HCT116 (cell line): ENCODE measurements around the gene USP8. TPM values are rescaled to one million over a fixed set of nuclear protein-coding genes. Genes with fewer than 3 reads are reported as not detected.

Experiments used
- ATAC-seq: fragments of 200-7000 bp; cut with Tn5 transposase; 2 replicates; pipeline ENCODE4 v1.9.1; 2020; ENCODE audit warnings: mild to moderate bottlenecking, moderate library complexity
- BruUV-seq: library from RNA; stranded (reverse); fragments of 400-500 nt; replicated peaks from 2 replicates; lab custom pipeline; 2021; lab: Mats Ljungman, UMichigan
- CTCF ChIA-PET: fragments of 300-600 bp; sonication (Branson Sonifier 250); formaldehyde crosslinking; loops from one replicate; lab custom pipeline; 2021; ENCODE audit warnings: antibody characterized with exemption; lab: Charles Lee
- POLR2A ChIA-PET: fragments of 300-600, 350-600 bp; sonication (Branson Sonifier 250); formaldehyde crosslinking; loops from one replicate; lab custom pipeline; 2021; ENCODE audit warnings: antibody characterized with exemption; lab: Charles Lee
- RAD21 ChIA-PET, 2 experiments: fragments of 300-600 bp; sonication (Branson Sonifier 250); formaldehyde crosslinking; loops; one replicate each; lab custom pipeline; 2023; ENCODE audit warnings: low total read pairs in 2 of 2; ENCODE audit not compliant: uncharacterized antibody in 2 of 2, unreplicated experiment in 2 of 2, low non-redundant PET in 1 of 2; lab: Charles Lee
- DNase-seq: peaks from one replicate; pipeline ENCODE4 v3.0.0-alpha.2; 2010; ENCODE audit warnings: low read depth, low spot score
- H2AFZ ChIP-seq: fragments of 200-600 bp; shearing (Covaris generic), sonication (generic); 2 replicates; pipeline ENCODE4 v1.6.1; 2017; ENCODE audit warnings: low read depth, mixed run types, mixed read lengths, antibody characterized with exemption, low read length; ENCODE audit not compliant: poor library complexity, severe bottlenecking
- H3K27ac ChIP-seq: 2 replicates; pipeline ENCODE4 v1.5.1; 2012; ENCODE audit warnings: low read depth, low read length
- H3K27me3 ChIP-seq: fragments of 200-600 bp; sonication (generic); 2 replicates; pipeline ENCODE4 v1.6.1; 2016; ENCODE audit warnings: mixed run types, low read length, mixed read lengths; ENCODE audit not compliant: insufficient read depth
- H3K36me3 ChIP-seq, 2 experiments: fragments of 200-500 bp in 1 of 2; fragments of 200-600 bp in 1 of 2; sonication (Bioruptor generic) in 1 of 2; sonication (generic) in 1 of 2; 2 replicates each; pipeline versions ENCODE4 v1.5.1 to v1.6.1; 2014 to 2016; ENCODE audit warnings: low read length in 2 of 2, inconsistent platforms in 1 of 2, mixed read lengths in 1 of 2, mixed run types in 1 of 2; ENCODE audit not compliant: insufficient read depth in 2 of 2, control insufficient read depth in 1 of 2
- H3K4me1 ChIP-seq, 2 experiments: fragments of 200-600 bp in 1 of 2; sonication (generic) in 1 of 2; 2 replicates each; pipeline versions ENCODE4 v1.5.1 to v1.6.1; 2012 to 2017; ENCODE audit warnings: low read length in 2 of 2, inconsistent platforms in 1 of 2, mild to moderate bottlenecking in 1 of 2, mixed read lengths in 1 of 2, mixed run types in 1 of 2, moderate library complexity in 1 of 2; ENCODE audit not compliant: insufficient read depth in 2 of 2, control insufficient read depth in 1 of 2
- H3K4me2 ChIP-seq: fragments of 200-600 bp; sonication (generic); 2 replicates; pipeline ENCODE4 v1.6.1; 2017; ENCODE audit warnings: mixed run types, low read length, mixed read lengths
- H3K4me3 ChIP-seq, 2 experiments: fragments of 200-600 bp in 1 of 2; sonication (generic) in 1 of 2; replicated peaks in 1 of 2; 2 replicates each; pipeline ENCODE4 v1.5.1; 2011 to 2016; ENCODE audit warnings: low read length in 2 of 2, control low read depth in 1 of 2, low read depth in 1 of 2, mild to moderate bottlenecking in 1 of 2, mixed read lengths in 1 of 2, mixed run types in 1 of 2
- H3K79me2 ChIP-seq: fragments of 200-600 bp; sonication (generic); 2 replicates; pipeline ENCODE4 v1.6.1; 2017; ENCODE audit warnings: mild to moderate bottlenecking, mixed run types, low read length, moderate library complexity, mixed read lengths; ENCODE audit not compliant: insufficient read depth
- H3K9ac ChIP-seq: fragments of 200-600 bp; sonication (generic); 2 replicates; pipeline ENCODE4 v1.6.1; 2016; ENCODE audit warnings: low read length, mixed read lengths
- H3K9me2 ChIP-seq: fragments of 200-600 bp; sonication (generic), shearing (Covaris generic); 2 replicates; pipeline ENCODE4 v1.6.1; 2017; ENCODE audit warnings: mixed run types, mild to moderate bottlenecking, moderate library complexity; ENCODE audit not compliant: insufficient read depth
- H3K9me3 ChIP-seq, 2 experiments: fragments of 200-500 bp in 1 of 2; fragments of 200-600 bp in 1 of 2; sonication (Bioruptor generic) in 1 of 2; sonication (generic) in 1 of 2; 2 replicates each; pipeline ENCODE4 v1.6.1; 2014 to 2017; ENCODE audit warnings: low read length in 2 of 2, mixed read lengths in 2 of 2, inconsistent platforms in 1 of 2, low read depth in 1 of 2, mild to moderate bottlenecking in 1 of 2, mixed run types in 1 of 2, moderate library complexity in 1 of 2; ENCODE audit not compliant: control insufficient read depth in 1 of 2, insufficient read depth in 1 of 2
- H4K20me1 ChIP-seq: fragments of 200-600 bp; sonication (generic), shearing (Covaris generic); 2 replicates; pipeline ENCODE4 v1.6.1; 2017; ENCODE audit warnings: mixed run types, mild to moderate bottlenecking, moderate library complexity; ENCODE audit not compliant: insufficient read depth
- CBX3 ChIP-seq: IDR thresholded peaks from 2 replicates; pipeline ENCODE4 v1.6.1; 2012; ENCODE audit warnings: low read depth
- CEBPB ChIP-seq: IDR thresholded peaks from 2 replicates; pipeline ENCODE4 v1.6.1; 2012; ENCODE audit warnings: low read depth
- EGR1 ChIP-seq: IDR thresholded peaks from 2 replicates; pipeline ENCODE4 v1.6.1; 2012; ENCODE audit warnings: low read depth
- ELF1 ChIP-seq: IDR thresholded peaks from 2 replicates; pipeline ENCODE4 v1.6.1; 2012; ENCODE audit warnings: low read depth, borderline replicate concordance
- EZH2phosphoT487 ChIP-seq: fragments of 200-600 bp; IDR thresholded peaks from 2 replicates; pipeline ENCODE4 v1.6.1; 2018; ENCODE audit warnings: antibody characterized with exemption, borderline replicate concordance
- FOSL1 ChIP-seq: IDR thresholded peaks from 2 replicates; pipeline ENCODE4 v1.6.1; 2012; ENCODE audit warnings: low read depth
- JUND ChIP-seq: IDR thresholded peaks from 2 replicates; pipeline ENCODE4 v1.6.1; 2012
- POLR2A ChIP-seq: IDR thresholded peaks from 2 replicates; pipeline ENCODE4 v1.7.0; 2011; ENCODE audit warnings: borderline replicate concordance; ENCODE audit not compliant: insufficient read depth, insufficient read length; ENCODE audit errors: extremely low read depth
- SIN3A ChIP-seq: IDR thresholded peaks from 2 replicates; pipeline ENCODE4 v1.6.1; 2012; ENCODE audit warnings: low read depth
- SRF ChIP-seq: IDR thresholded peaks from 2 replicates; pipeline ENCODE4 v1.6.1; 2012; ENCODE audit warnings: low read depth
- TCF7L2 ChIP-seq: IDR thresholded peaks from 2 replicates; pipeline ENCODE4 v1.7.0; 2011; ENCODE audit warnings: borderline replicate concordance, inconsistent platforms; ENCODE audit not compliant: insufficient read depth, insufficient read length; ENCODE audit errors: extremely low read depth
- YY1 ChIP-seq: IDR thresholded peaks from 2 replicates; pipeline ENCODE4 v1.6.1; 2011; ENCODE audit warnings: low read length, low read depth, moderate library complexity, mild to moderate bottlenecking; ENCODE audit not compliant: insufficient replicate concordance; ENCODE audit errors: extremely low read depth
- ZNF274 ChIP-seq: fragments of 200-500 bp; sonication (Bioruptor generic); IDR thresholded peaks from 2 replicates; pipeline ENCODE4 v1.6.1; 2014; ENCODE audit warnings: mild to moderate bottlenecking, low read depth, low read length, inconsistent platforms
- intact Hi-C: fragments of 100-400 bp; cut with micrococcal nuclease; formaldehyde crosslinking; loops from 2 replicates; pipeline ENCODE4 v1.10.0; 2022
- total RNA-seq: library from RNA; stranded (reverse); gene quantifications from one replicate; pipeline ENCODE4 v1.2.1, GENCODE V29; 2021; ENCODE audit not compliant: unreplicated experiment
- TF ChIP-seq, protein P1 (sequence below): IDR thresholded peaks from 2 replicates; pipeline ENCODE4 v1.6.1; 2012; ENCODE audit warnings: low read depth
- TF ChIP-seq, protein P2 (sequence below): IDR thresholded peaks from 2 replicates; pipeline ENCODE4 v1.6.1; 2012
- TF ChIP-seq, protein P3 (sequence below): IDR thresholded peaks from 2 replicates; pipeline ENCODE4 v1.6.1; 2012
- TF ChIP-seq, protein P4 (sequence below): IDR thresholded peaks from 2 replicates; pipeline ENCODE4 v1.6.1; 2011; ENCODE audit warnings: mild to moderate bottlenecking, low read length, moderate library complexity; ENCODE audit not compliant: insufficient replicate concordance; ENCODE audit errors: extremely low read depth

The USP8 gene
- total RNA-seq, 1 experiment from 2014 or later: 67.9 TPM

DNA sequence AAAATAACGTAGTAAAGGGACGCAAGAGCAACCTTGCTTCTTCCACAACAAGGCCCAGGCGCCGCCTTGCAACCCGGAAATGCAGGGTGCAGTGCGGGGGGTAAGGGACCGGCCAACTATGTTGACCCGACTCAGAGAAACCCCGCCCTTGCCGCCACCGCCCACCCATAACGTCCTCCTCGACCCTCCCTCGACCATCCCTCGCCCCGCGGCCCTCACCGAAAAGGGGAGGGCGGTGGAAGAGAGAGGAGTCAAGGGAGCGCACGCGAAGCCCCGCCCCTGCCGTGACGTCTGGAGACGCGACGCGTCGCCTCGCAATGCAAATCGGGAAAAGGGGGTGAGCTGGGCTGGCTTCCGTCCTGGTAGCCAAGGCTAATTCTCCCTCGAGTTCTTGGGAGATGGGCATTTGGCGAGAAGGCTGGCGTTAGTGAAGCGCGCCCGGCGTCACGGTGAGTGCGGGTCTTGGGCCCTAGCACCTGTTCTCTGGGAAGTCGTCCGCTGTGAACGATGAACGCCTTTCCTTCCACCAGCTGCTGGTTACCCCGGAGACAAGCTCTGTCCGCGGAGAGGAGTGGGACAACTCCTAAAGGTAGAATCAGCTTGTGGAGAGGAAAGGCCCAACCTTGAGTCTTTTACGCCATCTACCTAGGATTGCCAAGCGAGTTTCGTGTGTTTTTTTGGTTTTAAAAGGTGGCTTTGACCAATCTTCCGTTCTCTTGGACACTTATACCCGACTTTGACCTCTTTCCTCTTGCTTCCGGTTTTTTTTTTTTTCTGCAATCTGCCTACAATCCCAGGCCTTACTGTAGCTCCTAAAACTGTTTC, at the start of gene USP8 (continued):
- TF ChIP-seq, protein P1, sequence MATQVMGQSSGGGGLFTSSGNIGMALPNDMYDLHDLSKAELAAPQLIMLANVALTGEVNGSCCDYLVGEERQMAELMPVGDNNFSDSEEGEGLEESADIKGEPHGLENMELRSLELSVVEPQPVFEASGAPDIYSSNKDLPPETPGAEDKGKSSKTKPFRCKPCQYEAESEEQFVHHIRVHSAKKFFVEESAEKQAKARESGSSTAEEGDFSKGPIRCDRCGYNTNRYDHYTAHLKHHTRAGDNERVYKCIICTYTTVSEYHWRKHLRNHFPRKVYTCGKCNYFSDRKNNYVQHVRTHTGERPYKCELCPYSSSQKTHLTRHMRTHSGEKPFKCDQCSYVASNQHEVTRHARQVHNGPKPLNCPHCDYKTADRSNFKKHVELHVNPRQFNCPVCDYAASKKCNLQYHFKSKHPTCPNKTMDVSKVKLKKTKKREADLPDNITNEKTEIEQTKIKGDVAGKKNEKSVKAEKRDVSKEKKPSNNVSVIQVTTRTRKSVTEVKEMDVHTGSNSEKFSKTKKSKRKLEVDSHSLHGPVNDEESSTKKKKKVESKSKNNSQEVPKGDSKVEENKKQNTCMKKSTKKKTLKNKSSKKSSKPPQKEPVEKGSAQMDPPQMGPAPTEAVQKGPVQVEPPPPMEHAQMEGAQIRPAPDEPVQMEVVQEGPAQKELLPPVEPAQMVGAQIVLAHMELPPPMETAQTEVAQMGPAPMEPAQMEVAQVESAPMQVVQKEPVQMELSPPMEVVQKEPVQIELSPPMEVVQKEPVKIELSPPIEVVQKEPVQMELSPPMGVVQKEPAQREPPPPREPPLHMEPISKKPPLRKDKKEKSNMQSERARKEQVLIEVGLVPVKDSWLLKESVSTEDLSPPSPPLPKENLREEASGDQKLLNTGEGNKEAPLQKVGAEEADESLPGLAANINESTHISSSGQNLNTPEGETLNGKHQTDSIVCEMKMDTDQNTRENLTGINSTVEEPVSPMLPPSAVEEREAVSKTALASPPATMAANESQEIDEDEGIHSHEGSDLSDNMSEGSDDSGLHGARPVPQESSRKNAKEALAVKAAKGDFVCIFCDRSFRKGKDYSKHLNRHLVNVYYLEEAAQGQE: no peak
- no peak for TF ChIP-seq CEBPB
- peak; percentile 95 for TF ChIP-seq ELF1

DNA sequence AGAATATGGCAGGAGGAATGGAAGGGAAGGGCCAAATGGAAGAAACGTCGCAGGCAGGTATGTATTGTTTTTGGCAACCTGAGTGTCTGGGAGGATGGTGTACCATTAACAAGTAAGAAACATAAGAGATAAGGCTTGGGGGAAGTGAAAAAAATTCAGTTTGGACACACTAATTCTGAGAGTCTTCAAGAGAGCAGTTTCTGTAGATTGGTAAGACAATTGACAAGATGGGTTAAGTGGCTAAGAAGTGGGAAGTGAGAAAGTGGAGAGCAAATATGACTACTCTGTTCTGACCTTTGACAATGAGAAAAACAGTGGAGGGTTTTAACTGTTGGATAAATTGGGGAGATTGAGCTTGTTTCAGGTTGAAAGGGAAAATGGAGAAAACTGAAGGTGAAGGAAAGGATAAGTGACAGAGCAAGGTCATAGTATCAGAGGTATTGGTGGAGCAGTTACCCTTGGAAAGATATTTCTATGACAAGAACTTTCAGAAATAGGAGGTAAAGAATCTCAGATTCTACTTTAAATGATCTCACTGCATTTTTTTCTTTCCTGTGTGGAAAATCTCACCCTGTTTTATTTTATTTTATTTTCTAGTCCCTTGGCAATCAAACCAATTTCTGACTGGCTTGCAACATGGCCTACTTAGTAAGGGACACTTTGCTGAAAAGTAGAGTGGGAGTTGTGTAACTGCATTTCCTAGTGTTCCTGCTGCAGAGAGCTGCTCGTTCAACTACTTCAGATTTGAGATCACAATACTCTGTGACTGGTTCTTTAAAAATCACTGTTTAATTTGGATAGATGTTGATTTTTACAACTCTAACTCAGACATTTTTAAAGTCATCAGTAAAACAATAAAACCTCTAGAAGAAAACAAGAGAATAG, 46.1 kb upstream of the USP8 start:
- H3K27me3 ChIP-seq: no peaks in the 10 kb centered on the region
- no peak overlapping the region for H2AFZ ChIP-seq
- intact Hi-C loops: no loop called here
- ATAC-seq (no peak), DNase-seq (no peak)
- H3K27ac ChIP-seq: no peak overlapping the region
- ChIA-PET POLR2A (no interaction called here), CTCF (no interaction called here), RAD21 (no interaction called here)
- peaks cover 6% of the 10 kb centered on the region; the same call in 1 of the 2 replicates for H3K9me2 ChIP-seq
- H3K9ac ChIP-seq: no peak overlapping the region
- H3K4me3 ChIP-seq: no peak overlapping the region
- no peak overlapping the region for H3K4me2 ChIP-seq
- no peaks in the 10 kb centered on the region for H3K36me3 ChIP-seq
- BruUV-seq: no TSS peak
- H3K79me2 ChIP-seq: no peaks in the 10 kb centered on the region
- no peaks in the 10 kb centered on the region for H4K20me1 ChIP-seq
- no peaks in the 10 kb centered on the region for H3K9me3 ChIP-seq
- H3K4me1 ChIP-seq: peaks cover 0 to 4% of the 10 kb centered on the region in 2 experiments; a peak in 1 of 4 replicates
- no peak for TF ChIP-seq EZH2phosphoT487
- TF ChIP-seq, protein P2, sequence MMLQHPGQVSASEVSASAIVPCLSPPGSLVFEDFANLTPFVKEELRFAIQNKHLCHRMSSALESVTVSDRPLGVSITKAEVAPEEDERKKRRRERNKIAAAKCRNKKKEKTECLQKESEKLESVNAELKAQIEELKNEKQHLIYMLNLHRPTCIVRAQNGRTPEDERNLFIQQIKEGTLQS: no peak
- TF ChIP-seq EGR1: no peak
- TF ChIP-seq, protein P3, sequence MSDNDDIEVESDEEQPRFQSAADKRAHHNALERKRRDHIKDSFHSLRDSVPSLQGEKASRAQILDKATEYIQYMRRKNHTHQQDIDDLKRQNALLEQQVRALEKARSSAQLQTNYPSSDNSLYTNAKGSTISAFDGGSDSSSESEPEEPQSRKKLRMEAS: no peak
- TF ChIP-seq CBX3: no peak
- TF ChIP-seq YY1: no peak
- TF ChIP-seq ELF1: no peak
- no peak for TF ChIP-seq FOSL1
- no peak for TF ChIP-seq SIN3A
- no peak for TF ChIP-seq SRF
- no peak for TF ChIP-seq ZNF274
- TF ChIP-seq, protein P4, sequence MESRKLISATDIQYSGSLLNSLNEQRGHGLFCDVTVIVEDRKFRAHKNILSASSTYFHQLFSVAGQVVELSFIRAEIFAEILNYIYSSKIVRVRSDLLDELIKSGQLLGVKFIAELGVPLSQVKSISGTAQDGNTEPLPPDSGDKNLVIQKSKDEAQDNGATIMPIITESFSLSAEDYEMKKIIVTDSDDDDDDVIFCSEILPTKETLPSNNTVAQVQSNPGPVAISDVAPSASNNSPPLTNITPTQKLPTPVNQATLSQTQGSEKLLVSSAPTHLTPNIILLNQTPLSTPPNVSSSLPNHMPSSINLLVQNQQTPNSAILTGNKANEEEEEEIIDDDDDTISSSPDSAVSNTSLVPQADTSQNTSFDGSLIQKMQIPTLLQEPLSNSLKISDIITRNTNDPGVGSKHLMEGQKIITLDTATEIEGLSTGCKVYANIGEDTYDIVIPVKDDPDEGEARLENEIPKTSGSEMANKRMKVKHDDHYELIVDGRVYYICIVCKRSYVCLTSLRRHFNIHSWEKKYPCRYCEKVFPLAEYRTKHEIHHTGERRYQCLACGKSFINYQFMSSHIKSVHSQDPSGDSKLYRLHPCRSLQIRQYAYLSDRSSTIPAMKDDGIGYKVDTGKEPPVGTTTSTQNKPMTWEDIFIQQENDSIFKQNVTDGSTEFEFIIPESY: no peak
- TF ChIP-seq TCF7L2: no peak
- no peak for TF ChIP-seq JUND
- TF ChIP-seq POLR2A: no peak
